Suppressor macrophage treated with lipopolysaccharide for 4 hours (primary cell): Measurements from ENCODE around the gene ARAP2.
"Not testable (repeated sequence)": the region's sequence is repeated elsewhere in the genome, so short reads cannot be mapped to it uniquely, and the experiment has no call there.

ENCODE experiments used
- DNase-seq: peaks from one replicate; pipeline ENCODE4 v3.0.0-alpha.2; 2020

ARAP2 gene

GRCh38 chr4:36182315-36182714 is 62.0 kb downstream of the ARAP2 start:
- DNase-seq: not testable (repeated sequence)

- no peak for DNase-seq
Observed at GRCh38 chr4:36180206-36180605, 64.1 kb downstream of the ARAP2 start.

- no peak for DNase-seq
Observed at GRCh38 chr4:36178484-36178883, 65.8 kb downstream of the ARAP2 start.

- DNase-seq: no peak
Observed at GRCh38 chr4:36177946-36178345, 66.4 kb downstream of the ARAP2 start.

GRCh38 chr4:36174570-36174969 is 69.7 kb downstream of the ARAP2 start:
- no peak for DNase-seq

GRCh38 chr4:36173905-36174304 is 70.4 kb downstream of the ARAP2 start:
- no peak for DNase-seq

- no peak for DNase-seq
Observed at GRCh38 chr4:36172656-36173055, 71.7 kb downstream of the ARAP2 start.

- DNase-seq: no peak
Observed at GRCh38 chr4:36168127-36168878, 76.0 kb downstream of the ARAP2 start.

GRCh38 chr4:36165631-36166005 is 78.7 kb downstream of the ARAP2 start:
- no peak for DNase-seq

- no peak for DNase-seq
Observed at GRCh38 chr4:36164900-36165630, 79.2 kb downstream of the ARAP2 start.

GRCh38 chr4:36163198-36163597 is 81.1 kb downstream of the ARAP2 start:
- DNase-seq: no peak

- no peak for DNase-seq
Observed at GRCh38 chr4:36159208-36159607, 85.1 kb downstream of the ARAP2 start.

- DNase-seq: no peak
Observed at GRCh38 chr4:36152735-36153134, 91.6 kb downstream of the ARAP2 start.

- DNase-seq: peak; percentile 49
Observed at GRCh38 chr4:36142504-36142903, 101.8 kb downstream of the ARAP2 start.

GRCh38 chr4:36141186-36141585 is 103.1 kb downstream of the ARAP2 start:
- no peak for DNase-seq

GRCh38 chr4:36140421-36140820 is 103.9 kb downstream of the ARAP2 start:
- no peak for DNase-seq

GRCh38 chr4:36138220-36138619 is 106.1 kb downstream of the ARAP2 start:
- no peak for DNase-seq

- DNase-seq: no peak
Observed at GRCh38 chr4:36137336-36137735, 107.0 kb downstream of the ARAP2 start.

- DNase-seq: peak; percentile 63
Observed at GRCh38 chr4:36133658-36134057, 110.7 kb downstream of the ARAP2 start.

- no peak for DNase-seq
Observed at GRCh38 chr4:36133086-36133485, 111.2 kb downstream of the ARAP2 start.

- no peak for DNase-seq
Observed at GRCh38 chr4:36130641-36131040, 113.7 kb downstream of the ARAP2 start.

GRCh38 chr4:36128689-36129088 is 115.6 kb downstream of the ARAP2 start:
- peak; percentile 41 for DNase-seq

GRCh38 chr4:36123906-36124305 is 120.4 kb downstream of the ARAP2 start:
- DNase-seq: peak; percentile 29

- DNase-seq: no peak
Observed at GRCh38 chr4:36115312-36115711, 129.0 kb downstream of the ARAP2 start.

- DNase-seq: no peak
Observed at GRCh38 chr4:36111172-36111571, 133.1 kb downstream of the ARAP2 start.
